Endodermal cell (in vitro differentiated cells): ENCODE results near the gene SELENOP. TPM values are rescaled to one million over a fixed set of nuclear protein-coding genes. Genes with fewer than 3 reads are reported as not detected.

Experiments used
- DNase-seq: peaks from one replicate; pipeline ENCODE4 v3.0.0-alpha.2; 2017
- H3K27ac ChIP-seq: 2 replicates; pipeline ENCODE4 v1.5.1; 2013; ENCODE audit warnings: mild to moderate bottlenecking, low read depth, low read length, moderate library complexity
- H3K27me3 ChIP-seq: 2 replicates; pipeline ENCODE4 v1.6.1; 2013; ENCODE audit warnings: mild to moderate bottlenecking, low read length, moderate library complexity; ENCODE audit not compliant: insufficient read depth, control insufficient read depth, poor library complexity, severe bottlenecking
- H3K36me3 ChIP-seq: 2 replicates; pipeline ENCODE4 v1.7.0; 2013; ENCODE audit warnings: mild to moderate bottlenecking, low read length, moderate library complexity; ENCODE audit not compliant: control insufficient read depth, insufficient read depth
- H3K4me1 ChIP-seq: one replicate; pipeline ENCODE4 v1.7.0; 2013; ENCODE audit warnings: low read length; ENCODE audit not compliant: control insufficient read depth, insufficient read depth
- H3K4me3 ChIP-seq: 2 replicates; pipeline ENCODE4 v1.5.1; 2013; ENCODE audit warnings: mild to moderate bottlenecking, low read length, moderate library complexity
- H3K9ac ChIP-seq: 2 replicates; pipeline ENCODE4 v1.6.1; 2013; ENCODE audit warnings: mild to moderate bottlenecking, low read length, moderate library complexity; ENCODE audit not compliant: poor library complexity, severe bottlenecking; ENCODE audit errors: extremely low read depth
- H3K9me3 ChIP-seq: 2 replicates; pipeline ENCODE4 v1.6.1; 2013; ENCODE audit warnings: mild to moderate bottlenecking, low read length, moderate library complexity; ENCODE audit not compliant: control insufficient read depth
- H3K27ac Mint-ChIP-seq: 2 replicates; pipeline ENCODE4 v1.8.0; 2020; ENCODE audit warnings: mixed read lengths
- H3K27me3 Mint-ChIP-seq: 2 replicates; pipeline ENCODE4 v1.8.0; 2021; ENCODE audit warnings: mild to moderate bottlenecking, mixed read lengths; ENCODE audit not compliant: insufficient read depth
- H3K36me3 Mint-ChIP-seq: 2 replicates; pipeline ENCODE4 v1.8.0; 2020; ENCODE audit warnings: low read depth, mixed read lengths
- H3K4me1 Mint-ChIP-seq: 2 replicates; pipeline ENCODE4 v1.8.0; 2020; ENCODE audit warnings: mixed read lengths
- H3K4me3 Mint-ChIP-seq: 2 replicates; pipeline ENCODE4 v1.8.0; 2020; ENCODE audit warnings: mild to moderate bottlenecking, moderate library complexity, mixed read lengths
- H3K9me3 Mint-ChIP-seq: 2 replicates; pipeline ENCODE4 v1.8.0; 2020; ENCODE audit warnings: mild to moderate bottlenecking, mixed read lengths
- CTCF ChIP-seq: fragments of 200-600 bp; sonication (generic); conservative IDR thresholded peaks from 2 replicates; pipeline ENCODE4 v1.5.0; 2021; ENCODE audit warnings: antibody characterized with exemption, mild to moderate bottlenecking
- WGBS, 2 experiments: methylation state at CpG; one replicate each; pipeline versions ENCODE4 v1.1.5 to v1.1.7; 2013; ENCODE audit warnings: missing lambda C conversion rate in 2 of 2, mixed read lengths in 1 of 2; ENCODE audit not compliant: insufficient coverage in 1 of 2, insufficient read length in 1 of 2; 5-methylcytosine and 5-hydroxymethylcytosine counted together
- total RNA-seq, 2 donors: library from RNA; stranded (reverse); fragmentation: NEBNext Ultra II Directional in 1 of 2; extraction: Animal tissue kit (Norgen Biotek cat#: 25700) in 1 of 2; gene quantifications; 2 replicates in 1 of 2; 3 replicates in 1 of 2; pipeline ENCODE4 v1.2.1, GENCODE V29; 2021

Gene SELENOP
- total RNA-seq, 2 donors from 2014 or later: 79.8 to 121 TPM

- Histone ChIP-seq H3K4me3 (no peak within 1 kb of the TSS), H3K9me3 (no peaks in the 10 kb centered on the region), H3K27ac (no peak within 1 kb of the TSS), H3K4me1 (no peaks in the 10 kb centered on the region), H3K9ac (no peak within 1 kb of the TSS), H3K27me3 (no peaks in the 10 kb centered on the region), H3K36me3 (no peaks in the 10 kb centered on the region)
- Mint-ChIP-seq H3K4me3 (peak within 1 kb of the TSS; percentile 60), H3K4me1 (peaks cover 8% of the 10 kb centered on the region), H3K27ac (no peak within 1 kb of the TSS), H3K27me3 (peaks cover 1% of the 10 kb centered on the region), H3K36me3 (no peaks in the 10 kb centered on the region), H3K9me3 (no peaks in the 10 kb centered on the region)
- 82 to 85% methylated on average over 23 to 35 of the region's 35 CpGs for WGBS, 2 experiments
- peak; percentile 92 for DNase-seq
- TF ChIP-seq CTCF: no peak
Observed at GRCh38 chr5:42756606-42757601, 54.8 kb downstream of the SELENOP start, which contains the start of gene CCDC152. CCDC152 (plus strand) TSS chr5:42756818; CDS start chr5:42759122, 2,304 bp downstream.

- no peaks in the 10 kb centered on the region for H3K9me3 ChIP-seq
- Mint-ChIP-seq H3K36me3 (no peaks in the 10 kb centered on the region), H3K4me1 (peaks cover 6% of the 10 kb centered on the region), H3K27me3 (peaks cover 1% of the 10 kb centered on the region), H3K27ac (no peak overlapping the region), H3K9me3 (no peaks in the 10 kb centered on the region), H3K4me3 (no peak overlapping the region)
- no peaks in the 10 kb centered on the region for H3K4me1 ChIP-seq
- no peak overlapping the region for H3K9ac ChIP-seq
- no peak for DNase-seq
- H3K27me3 ChIP-seq: no peaks in the 10 kb centered on the region
- no peak overlapping the region for H3K4me3 ChIP-seq
- no peak for TF ChIP-seq CTCF
- H3K36me3 ChIP-seq: no peaks in the 10 kb centered on the region
- H3K27ac ChIP-seq: no peak overlapping the region
- 94 to 96% methylated on average over 3 of the region's 3 CpGs for WGBS, 2 experiments
Observed at GRCh38 chr5:42753099-42753498, 58.6 kb downstream of the SELENOP start.

GRCh38 chr5:42751044-42751443 is 60.6 kb downstream of the SELENOP start:
- no peaks in the 10 kb centered on the region for H3K9me3 Mint-ChIP-seq
- WGBS, 2 experiments: 79 to 81% methylated on average over 4 to 5 of the region's 5 CpGs
- no peak for TF ChIP-seq CTCF
- Histone ChIP-seq H3K4me3 (no peak overlapping the region), H3K4me1 (no peaks in the 10 kb centered on the region), H3K9ac (no peak overlapping the region), H3K9me3 (no peaks in the 10 kb centered on the region), H3K27ac (no peak overlapping the region), H3K27me3 (no peaks in the 10 kb centered on the region), H3K36me3 (no peaks in the 10 kb centered on the region)
- no peak overlapping the region for H3K4me3 Mint-ChIP-seq
- no peaks in the 10 kb centered on the region for H3K27me3 Mint-ChIP-seq
- no peaks in the 10 kb centered on the region for H3K36me3 Mint-ChIP-seq
- H3K27ac Mint-ChIP-seq: no peak overlapping the region
- DNase-seq: no peak
- H3K4me1 Mint-ChIP-seq: no peaks in the 10 kb centered on the region
